ENCODE results near the gene ST3GAL6.
"Not testable (repeated sequence)": the region's sequence is repeated elsewhere in the genome, so short reads cannot be mapped to it uniquely, and the experiment has no call there.

The ST3GAL6 gene

DNA sequence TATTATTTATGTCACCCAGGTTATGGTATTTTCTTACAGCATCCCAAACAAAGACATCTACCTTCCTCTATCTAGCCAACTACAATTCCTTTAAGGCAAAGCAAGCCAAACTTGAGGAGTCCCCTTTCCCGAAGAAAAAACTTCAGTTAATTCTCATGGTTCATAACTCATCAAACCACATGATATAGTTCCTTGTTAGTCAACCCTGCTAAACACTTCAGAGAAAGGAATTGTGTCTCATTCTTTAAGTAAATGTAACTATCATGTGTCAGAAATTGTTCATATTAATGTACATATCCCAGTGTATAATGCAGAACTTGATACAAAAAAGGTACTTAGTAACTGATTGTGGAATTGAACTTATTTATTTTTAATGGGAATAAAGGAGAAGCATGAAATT lies 44.4 kb downstream of the ST3GAL6 start:
- no peak for DNase-seq

DNA sequence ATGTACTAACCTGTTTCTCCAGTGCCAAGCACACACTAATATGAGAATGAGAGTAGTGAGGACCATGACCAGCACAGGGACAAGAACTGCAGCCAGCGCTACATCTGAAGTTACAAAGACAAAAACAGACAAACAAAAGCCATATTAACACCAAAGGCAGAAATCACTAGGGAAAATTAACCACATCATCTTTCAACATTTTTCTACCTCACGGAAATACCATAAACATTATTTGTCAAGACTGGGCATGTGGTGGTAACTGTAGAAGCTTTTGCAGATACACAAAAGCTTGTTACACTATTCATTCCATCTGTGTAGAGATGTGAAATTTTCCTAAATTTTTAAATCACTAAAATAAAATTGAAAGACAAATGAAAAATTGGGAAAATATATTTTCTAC lies 44.9 kb downstream of the ST3GAL6 start:
- DNase-seq, result no peak

DNA sequence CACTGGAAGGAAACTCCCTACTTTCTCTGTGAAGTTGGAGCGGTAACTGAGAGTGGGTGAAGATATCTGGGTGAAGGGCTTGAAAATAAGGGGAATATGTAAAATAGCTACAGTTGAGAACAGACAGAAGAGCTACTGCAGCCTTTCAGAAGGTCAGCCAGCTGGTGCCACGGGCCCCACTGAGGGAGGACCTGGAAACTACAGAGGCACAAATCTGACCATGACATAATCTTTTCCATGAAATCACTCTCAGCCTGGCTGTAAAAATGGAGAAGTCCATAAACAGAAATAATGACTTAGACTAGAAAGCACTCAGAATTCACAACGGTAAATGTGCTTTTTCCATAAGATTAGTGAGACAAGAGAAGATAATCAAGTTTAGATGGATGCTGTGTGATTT lies 46.4 kb downstream of the ST3GAL6 start:
- no peak for DNase-seq

DNA sequence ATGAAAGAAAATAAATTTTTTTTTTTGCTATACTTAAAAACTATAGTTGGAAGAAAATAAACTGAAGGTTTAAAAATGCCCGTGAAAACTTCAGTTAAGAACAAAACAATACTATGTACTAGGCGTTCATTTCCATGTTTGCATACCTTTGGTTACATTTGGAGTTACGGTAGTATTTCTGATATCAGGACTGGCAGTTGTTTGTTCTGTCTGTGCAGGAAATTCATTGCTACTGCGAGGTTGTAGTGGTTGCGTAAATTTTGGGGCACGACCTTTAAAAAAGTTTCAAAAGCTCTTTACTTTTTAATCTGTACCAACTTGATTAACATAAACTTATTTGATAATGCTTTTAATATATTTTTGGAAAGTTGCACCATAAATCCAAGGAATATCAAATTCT lies 47.9 kb downstream of the ST3GAL6 start:
- DNase-seq, result no peak

- peak in 1 of 6 experiments; percentile 9 for DNase-seq
These were observed 49.8 kb downstream of the ST3GAL6 start for GRCh38 chr3:98812851-98813374.

DNA sequence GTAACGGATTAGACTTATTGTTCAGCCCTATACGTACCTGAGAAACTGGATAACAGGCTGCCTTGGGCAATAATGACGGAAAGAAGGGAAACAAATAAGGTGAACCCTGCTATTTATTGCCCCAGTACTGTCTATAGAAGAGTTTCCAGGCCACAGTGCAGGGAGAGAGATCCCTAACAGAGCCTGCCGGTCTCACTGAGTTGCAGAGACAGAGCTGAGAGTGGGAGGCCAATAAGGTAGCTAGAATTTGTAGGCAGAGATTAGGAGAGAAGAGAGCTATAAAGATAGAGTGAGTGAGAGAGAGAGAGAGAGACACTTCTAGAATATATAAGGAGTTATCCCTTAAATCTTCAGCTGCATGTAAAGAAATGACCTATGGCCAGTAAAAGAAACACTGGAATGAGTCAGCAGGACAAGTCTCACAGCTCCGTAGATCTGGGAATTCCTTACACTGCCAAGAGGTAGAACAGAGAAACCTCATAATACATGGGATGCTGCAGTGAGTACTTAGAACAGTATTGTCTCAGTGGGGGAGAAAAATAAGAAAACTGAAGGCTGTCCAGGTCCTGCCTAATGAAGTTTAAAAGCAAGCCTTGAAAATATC lies 51.8 kb downstream of the ST3GAL6 start:
- no peak for DNase-seq

DNA sequence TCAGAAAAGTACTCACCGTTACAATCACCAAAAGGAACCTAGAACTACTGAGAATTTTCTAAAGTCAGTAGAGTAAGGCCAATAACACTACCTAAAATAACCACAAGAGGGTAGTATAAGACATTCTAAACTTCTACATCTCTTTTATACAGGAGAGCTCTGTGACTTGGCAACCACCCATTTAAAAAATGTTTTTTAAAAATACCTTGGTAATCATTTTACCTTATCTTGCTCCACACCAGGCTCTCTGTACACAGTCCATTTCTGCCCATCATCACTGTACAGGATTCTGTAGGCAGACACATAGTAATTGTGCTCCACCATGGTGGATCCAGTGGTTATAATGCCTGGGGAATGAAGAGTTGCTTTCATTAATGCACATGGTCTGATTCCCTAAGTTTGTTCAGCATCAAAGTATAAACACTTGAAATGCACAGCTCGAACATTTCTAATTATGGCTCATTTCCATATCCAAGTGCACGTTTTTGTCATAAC lies 54.5 kb downstream of the ST3GAL6 start:
- peak in 3 of 6 experiments; percentile 10 to 52 (median 45) for DNase-seq

- no peak for DNase-seq
These were observed 57.9 kb downstream of the ST3GAL6 start for GRCh38 chr3:98821063-98821462.

DNA sequence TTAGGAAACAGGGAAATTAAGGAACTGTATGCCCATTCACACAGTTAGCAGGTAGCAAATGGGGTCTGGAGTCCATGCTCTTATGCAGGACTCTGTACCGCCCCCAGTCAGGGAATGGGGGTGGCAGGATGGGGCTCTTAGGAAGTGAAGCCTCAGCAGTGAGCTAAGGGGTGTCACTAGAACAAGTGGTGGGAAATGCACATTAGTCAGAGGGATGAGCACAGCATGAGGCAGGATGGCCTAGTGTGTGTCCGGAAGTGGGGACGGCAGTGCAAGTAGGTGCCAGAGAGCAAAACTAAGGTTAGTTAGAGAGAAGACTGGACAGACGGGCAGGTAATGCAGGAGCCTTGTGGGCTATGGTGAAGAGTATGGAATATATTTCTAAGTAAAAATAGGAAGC lies 60.7 kb downstream of the ST3GAL6 start:
- DNase-seq, result no peak

DNA sequence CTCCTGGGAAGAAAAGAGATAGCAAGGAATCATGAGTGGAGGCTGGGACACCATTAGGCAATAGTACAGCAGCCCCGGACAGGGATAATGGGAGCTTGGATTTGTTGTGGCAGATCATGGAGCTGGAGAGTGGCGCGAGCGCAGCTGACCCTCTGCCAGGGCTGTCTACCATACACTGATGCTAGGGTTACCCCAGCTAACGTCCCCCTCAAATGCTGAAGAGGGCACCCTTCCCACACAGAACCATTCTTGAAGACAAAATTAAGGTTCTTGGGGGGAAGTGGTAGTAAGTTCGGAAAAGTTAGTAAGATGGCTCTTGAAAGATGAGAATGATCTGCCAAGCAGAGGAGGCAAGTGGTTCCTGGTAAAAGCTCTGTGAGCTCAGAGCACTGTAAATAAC lies 61.1 kb downstream of the ST3GAL6 start:
- no peak for DNase-seq

GRCh38 chr3:98826126-98826525 lies 63.0 kb downstream of the ST3GAL6 start:
- no peak for DNase-seq

DNA sequence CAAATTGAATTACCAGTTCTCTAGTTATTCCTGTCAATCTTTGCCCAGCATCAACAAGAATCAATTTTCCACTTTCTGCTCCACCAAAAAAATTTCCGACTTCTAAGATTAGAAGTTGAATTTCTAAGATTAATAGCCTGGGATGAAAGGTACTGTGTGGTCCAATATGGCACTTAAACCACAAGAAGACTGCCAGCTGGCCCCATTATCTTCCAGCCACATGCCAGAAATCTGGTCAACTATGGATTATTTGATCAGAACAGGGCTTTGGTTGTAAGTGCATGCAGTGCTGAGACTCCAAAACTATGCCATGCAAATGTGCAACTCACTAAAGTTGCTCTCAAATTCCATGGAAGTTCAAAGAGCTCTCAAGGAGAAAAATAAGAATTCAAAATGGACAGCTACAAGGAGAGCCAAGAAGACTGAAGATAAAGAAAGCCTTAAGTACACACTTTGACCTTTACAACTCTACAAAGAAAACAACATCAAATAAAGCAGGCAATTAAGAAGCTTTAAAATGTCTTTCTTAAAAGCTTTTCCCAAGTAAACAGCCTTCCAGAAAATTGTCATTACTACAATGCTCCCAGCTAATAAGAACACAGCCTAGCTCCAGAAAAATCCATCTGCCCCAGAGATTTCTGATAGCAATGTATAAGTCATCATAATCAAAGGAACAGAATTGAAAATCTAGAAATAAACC lies 64.2 kb downstream of the ST3GAL6 start:
- DNase-seq, result no peak

DNA sequence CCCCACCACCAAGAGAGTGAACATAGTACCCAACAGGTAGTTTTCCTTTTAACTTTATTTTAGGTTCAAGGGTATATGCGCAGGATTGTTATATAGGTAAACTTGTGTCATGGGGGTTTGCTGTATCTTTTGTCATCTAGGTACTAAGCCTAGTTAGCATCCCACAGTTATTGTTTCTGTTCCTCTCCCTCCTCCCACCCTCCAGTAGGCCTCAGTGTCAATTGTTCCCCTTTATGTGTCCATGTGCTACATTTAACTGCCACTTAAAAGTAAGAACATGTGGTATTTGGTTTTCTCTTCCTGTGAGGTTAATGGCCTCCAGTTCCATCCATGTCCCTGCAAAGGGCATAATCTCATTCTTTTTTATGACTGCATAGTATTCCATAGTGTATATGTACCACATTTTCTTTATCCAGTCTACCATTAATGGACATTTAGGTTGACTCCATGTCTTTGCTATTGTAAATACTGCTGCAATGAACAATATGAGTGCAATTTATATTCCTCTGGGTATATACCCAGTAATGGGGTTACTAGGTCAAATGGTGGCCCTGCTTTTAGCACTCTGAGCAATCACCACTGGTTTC lies 66.2 kb downstream of the ST3GAL6 start:
- DNase-seq, result no peak

DNA sequence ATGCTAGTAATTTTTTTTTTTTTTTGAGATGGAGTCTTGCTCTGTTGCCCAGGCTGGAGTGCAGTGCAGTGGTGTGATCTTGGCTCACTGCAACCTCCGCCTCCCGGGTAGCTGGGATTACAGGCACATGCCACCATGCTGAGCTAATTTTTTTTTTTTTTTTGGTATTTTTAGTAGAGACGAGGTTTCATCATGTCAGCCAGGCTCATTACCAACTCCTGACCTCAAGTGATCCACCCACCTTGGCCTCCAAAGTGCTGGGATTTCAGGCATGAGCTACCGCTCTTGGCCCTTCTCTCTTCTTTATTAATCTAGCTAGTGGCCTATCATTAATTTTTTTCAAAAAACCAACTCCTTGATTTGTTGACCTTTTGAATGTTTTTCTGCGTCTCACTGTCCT lies 67.9 kb downstream of the ST3GAL6 start:
- DNase-seq, result not testable (repeated sequence)

DNA sequence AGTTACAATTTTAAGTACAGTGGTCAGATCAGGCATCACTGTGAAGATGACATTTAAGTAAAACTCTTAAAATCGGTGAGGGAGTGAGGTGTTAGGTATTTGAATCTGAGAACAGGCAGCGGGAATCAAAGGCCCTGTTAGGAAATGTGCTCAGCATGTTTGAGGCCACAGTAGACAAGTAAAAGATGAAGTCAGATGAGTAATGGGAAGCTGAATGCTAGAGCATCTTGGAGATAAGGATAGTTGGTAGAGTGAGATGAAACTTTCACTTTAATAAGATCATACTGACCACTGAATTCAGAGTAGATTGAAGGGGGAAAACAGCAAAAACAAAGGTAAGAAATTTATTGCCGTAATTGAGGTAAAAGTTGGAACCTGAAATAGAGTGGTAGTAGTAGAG lies 76.7 kb downstream of the ST3GAL6 start:
- DNase-seq, result no peak

DNA sequence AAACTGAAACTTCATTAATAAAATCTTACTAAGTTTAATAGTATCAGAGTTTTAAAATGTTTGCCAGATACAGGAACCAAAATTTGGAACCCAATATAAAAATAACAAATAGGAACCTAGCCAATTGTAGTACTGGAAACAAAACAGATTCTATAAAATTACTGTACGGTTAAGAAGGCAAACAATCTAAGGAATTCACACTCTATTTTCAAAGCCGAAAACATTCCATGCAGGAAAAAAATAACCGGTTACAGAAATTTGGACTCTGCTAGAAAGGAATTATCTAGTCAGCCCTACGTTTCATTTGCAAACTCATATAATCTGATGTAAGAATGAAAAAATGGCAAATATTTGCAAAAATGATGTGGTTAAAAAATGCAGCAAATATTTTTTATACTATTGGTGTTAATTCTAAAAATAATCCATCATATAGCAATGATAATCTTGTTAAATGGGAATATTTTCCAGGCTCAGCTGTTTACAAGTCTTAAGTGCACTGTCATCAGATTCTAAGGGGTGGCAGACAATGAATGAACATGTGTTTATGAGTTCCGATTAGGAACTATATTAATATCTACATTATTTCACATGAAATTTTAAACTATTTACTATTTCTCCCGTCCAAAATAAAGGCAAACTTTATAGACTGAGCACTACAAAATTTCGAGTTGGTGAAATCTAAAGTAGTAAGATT lies 80.3 kb downstream of the ST3GAL6 start:
- no peak for DNase-seq
